HG03432 (cell line): Measurements from ENCODE around the gene LIMCH1.
"Not testable (repeated sequence)": the region's sequence is repeated elsewhere in the genome, so short reads cannot be mapped to it uniquely, and the experiment has no call there.

ENCODE experiments used
- ATAC-seq: cut with Tn5 transposase; IDR thresholded peaks from one replicate; pipeline ENCODE4 v1.9.1; 2021; ENCODE audit warnings: mild to moderate bottlenecking, moderate library complexity; ENCODE audit not compliant: unreplicated experiment

The LIMCH1 gene

DNA sequence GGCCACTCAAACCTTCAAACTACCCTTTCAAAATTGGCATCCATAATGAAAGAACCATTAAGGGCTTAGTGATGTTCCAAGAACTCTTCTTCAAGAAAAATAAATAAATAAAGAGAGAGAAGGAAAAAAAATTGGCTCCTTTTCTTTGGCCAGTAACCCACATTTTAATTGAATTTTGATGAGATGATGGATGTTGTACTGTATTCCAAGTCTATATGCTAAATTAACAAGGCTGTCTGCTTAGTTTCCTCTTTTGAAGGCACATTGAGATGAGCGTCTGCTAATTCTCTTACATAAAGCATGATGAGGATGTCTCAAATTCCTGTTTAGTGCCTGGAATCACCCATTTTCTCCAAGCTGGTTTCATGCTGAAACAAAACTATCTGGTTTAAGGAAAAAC is 177.2 kb downstream of the LIMCH1 start:
- ATAC-seq = no peak

DNA sequence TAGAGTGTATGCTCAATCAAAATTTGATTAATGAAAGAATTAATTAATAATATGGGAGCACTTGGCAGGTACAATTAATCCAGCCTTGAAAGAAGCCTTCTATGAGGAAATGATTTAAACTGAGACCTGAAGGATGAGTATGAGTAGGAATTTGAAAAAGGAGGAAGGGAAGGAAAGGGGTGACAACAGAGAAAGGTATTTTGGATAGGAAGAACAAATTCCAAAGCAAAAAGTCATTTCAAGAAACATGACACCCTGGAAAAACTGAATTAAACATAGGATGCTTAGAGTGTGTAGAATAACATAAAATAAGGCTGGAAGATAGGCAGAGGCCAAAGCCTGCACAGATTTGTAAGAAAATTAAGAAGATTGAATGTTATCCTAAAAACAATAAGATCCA is 180.9 kb downstream of the LIMCH1 start:
- ATAC-seq = no peak

DNA sequence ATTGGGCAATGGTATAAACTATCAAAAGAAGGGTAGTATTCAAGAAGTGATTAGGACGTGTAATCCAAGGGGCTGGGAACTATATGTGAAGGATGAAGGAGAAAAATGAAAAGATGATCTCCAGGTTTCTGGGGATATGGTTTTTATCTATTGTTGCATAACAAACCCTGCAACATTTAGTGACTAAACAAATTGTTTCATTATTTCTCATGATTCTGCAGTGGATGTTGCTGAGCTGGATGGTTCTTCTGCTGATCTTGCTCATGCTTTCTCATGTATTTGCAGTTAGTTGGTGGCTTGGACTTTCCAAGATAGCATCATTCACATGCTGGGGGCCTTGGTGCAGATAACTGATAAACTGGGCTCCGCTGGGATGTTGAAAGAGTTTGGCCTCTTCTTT is 181.5 kb downstream of the LIMCH1 start:
- no peak for ATAC-seq

DNA sequence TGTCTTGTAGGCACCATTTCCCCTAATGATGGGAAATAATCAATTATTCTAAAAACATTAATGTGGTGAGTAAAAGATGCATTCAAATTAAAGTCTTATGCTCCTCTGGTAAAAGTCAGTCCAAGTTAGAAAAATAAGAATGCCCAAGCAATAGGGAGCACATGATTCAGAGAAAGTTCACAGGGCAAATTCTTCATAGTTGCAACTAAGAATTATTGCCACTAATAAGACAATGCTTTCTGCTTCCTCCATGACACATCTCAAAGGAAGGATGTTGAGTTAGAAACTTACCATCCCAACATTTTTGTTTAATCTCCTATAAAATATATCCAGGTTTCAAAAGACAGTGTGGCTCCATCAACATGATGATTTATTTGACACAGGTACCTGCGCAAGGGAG is 184.2 kb downstream of the LIMCH1 start:
- ATAC-seq = no peak

DNA sequence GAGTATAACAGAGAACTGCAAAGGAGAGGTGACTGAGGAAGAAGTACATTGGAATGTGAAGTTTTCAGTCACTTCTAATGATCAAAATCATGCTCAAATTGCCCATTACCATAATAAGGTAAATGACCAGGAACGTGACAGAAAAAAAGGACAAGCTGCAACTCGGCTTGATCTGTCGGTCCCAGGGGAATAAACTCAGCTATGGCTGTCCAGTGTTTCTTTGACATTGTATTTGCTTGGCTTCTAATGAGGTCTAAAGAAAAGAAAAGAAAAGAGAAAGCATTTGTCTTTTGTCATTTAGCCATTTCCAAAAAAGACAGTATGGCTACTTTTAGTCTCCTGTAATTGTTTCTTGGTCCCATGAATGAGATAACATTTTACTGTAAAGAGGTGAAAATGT is 185.3 kb downstream of the LIMCH1 start:
- no peak for ATAC-seq

DNA sequence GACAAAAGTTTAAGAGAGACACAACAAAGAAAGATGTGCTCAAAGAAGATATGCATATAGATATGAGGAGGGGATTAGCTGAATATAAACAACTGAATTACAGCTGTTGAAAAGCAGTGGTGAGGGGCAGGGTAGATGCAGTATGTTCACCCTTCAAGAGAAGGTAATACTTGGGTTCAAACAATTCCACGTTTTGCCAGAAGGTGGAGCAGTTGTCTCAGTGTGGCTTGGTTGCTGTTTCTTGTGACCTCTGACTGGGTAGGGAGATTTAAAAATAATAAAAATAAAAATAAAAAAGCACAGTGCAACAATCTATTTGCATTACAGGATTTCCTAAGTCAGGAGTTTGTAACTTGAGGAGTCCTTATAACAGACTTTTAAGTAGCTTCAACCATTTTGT is 187.3 kb downstream of the LIMCH1 start:
- no peak for ATAC-seq

DNA sequence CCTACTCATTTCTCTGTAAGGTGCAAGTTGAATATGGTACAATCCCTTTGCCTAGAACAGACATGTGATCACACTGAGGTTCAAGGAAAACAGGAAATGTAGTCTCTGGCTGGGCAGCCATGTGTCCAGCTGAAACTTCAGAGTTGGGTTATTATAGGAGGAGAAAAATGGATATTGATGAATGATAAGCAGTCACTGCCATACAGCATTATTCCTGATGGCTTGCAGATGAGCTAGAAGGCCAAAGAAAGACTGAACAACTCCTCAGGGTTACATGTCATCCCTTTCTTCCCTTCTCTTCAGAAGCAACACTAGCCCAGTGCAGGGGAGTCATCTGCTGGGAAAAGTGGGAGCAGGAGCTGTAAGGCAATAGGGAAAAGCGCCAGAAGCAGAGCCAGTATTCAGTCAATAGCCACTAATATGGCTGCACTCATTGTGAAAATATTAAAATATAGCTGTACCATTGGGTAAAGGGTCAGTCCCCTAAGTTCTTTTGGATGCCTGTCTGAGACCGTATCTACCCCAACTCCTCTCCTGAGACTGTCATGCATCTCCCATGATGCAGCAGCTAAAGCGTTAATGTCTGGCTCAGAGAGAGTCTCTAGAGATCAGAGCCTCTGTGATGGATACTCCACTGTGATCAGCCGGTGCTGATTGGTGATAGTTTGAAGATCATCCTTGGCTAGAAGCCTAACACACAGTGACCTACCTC is 190.1 kb downstream of the LIMCH1 start:
- ATAC-seq = no peak

DNA sequence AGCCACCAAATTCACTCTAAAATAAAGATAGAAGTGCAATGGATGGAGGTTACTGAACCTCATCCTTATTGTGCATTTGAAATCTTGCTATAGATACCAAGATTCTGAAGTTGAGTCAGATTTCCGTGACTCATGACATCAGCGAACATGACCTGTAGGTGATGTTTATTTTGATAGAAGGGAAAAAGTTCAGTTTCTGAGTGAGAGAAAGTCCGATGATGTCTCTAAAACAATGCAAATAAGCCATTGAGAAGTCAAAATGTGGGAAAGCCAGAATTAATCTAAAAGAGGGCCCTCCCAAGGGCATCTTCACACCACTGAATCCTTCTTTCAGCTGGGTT is 190.6 kb downstream of the LIMCH1 start:
- ATAC-seq = no peak

DNA sequence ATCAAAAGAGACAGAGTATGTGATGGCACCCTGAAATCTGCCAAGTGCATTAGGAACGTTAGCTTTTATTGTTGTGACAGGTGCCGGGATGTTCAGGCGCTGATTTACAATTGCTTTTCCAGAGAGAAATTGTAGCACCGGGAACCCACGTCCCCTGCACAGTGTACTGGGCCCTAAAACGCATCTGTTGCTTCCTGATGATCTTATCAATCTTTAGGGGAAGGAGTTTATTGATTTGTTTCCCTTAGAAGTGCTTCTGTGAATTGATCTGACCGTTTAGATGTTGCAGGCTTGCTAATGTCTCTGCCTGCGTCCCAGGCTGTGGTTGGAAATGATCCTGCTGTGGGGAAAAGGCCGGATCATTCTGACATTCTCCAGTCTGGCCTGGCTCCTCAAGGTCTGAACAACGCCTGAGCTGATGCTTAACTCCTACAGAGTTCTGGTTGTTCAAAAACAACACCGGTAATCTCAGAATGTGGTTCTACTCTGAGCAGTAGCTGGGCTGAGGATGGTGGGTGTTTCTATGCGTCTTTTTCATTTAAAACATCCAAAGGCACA is 193.7 kb downstream of the LIMCH1 start:
- ATAC-seq = no peak

DNA sequence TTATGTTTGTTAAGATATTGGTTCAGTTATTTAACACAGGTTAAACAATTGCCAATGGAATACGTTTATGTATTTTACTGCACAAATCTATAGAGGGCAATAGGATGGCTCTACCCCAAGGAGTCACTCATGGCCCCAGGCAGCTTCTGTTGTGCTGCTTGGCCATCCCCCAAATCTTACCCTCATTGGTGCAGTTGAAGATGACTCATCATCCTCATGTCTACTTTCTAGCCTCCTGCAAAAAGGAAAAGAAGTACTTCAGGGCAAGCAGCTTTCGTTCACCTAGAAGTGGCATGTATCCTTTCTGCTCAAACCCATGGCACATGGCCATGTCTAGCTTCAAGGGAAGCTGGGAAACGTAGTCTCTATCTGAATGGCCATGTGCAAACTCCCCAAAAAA is 196.4 kb downstream of the LIMCH1 start:
- ATAC-seq = no peak

DNA sequence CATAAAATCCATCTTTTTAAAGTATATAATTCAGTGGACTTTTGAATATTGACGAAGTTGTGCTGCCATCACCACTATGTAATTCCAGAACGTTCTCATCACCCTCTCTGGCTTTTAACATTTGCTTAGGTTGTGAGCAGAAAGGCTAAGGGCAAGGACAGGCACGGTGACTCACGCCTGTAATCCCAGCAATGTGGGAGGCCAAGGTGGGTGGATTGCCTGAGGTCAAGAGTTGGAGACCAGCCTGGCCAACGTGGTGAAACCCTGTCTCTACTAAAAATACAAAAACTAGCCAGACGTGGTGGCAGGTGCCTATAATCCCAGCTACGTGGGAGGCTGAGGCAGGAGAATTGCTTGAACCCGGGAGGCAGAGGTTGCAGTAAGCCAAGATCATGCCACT is 199.5 kb downstream of the LIMCH1 start:
- not testable (repeated sequence) for ATAC-seq

DNA sequence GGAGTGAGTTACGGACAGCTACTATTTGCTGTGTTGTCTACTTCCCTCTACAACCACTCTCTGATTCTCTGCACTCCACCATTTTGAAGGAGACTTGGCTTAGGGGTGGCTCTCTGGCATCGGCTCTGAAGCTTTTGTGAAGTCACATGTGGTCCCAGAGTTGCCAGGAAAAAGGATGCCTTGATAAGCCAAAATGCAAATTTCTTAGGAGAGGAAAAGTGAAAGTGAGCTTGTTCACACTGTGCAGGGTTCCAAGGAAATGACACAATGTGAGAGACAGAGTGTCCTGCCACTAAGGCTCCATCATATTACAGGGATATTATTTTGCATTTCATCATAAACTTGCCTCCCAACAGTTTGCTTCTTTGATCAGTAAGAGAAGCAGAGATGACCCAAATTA is 203.4 kb downstream of the LIMCH1 start:
- no peak for ATAC-seq

DNA sequence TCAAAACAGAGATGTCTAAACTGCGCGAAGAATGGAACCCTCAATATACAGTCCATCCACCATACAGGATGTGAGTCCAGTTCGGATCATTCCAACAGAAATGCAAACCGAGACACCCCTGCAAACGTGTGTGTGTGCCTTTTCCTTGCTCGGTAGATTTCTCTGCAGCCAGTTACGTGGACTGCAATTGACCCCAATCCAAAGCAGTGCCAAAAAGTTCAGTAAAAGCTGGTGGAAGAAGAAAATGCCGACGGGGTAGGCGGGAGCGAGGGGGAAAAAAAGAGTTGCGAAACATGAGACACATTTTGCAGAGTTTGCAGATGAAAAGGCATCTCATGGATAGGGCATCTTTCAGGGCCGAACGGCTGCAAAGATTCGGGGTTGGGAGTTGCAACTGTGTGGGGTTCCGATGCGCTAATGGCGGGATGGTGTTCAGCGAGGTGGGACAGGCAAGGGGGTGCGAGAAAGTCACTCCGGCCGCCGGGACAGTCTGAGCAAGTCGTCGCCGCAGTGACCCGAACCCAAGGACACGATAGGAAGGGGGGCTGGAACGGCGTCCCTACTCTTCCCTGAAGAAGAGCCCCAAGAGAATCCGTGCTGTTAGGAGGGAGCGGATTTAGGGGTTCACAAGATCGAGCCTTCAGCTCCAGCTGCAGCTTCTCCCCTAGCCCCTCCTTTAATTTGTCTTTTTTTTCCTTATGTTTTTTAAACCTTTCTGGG is 206.8 kb downstream of the LIMCH1 start:
- ATAC-seq = no peak

DNA sequence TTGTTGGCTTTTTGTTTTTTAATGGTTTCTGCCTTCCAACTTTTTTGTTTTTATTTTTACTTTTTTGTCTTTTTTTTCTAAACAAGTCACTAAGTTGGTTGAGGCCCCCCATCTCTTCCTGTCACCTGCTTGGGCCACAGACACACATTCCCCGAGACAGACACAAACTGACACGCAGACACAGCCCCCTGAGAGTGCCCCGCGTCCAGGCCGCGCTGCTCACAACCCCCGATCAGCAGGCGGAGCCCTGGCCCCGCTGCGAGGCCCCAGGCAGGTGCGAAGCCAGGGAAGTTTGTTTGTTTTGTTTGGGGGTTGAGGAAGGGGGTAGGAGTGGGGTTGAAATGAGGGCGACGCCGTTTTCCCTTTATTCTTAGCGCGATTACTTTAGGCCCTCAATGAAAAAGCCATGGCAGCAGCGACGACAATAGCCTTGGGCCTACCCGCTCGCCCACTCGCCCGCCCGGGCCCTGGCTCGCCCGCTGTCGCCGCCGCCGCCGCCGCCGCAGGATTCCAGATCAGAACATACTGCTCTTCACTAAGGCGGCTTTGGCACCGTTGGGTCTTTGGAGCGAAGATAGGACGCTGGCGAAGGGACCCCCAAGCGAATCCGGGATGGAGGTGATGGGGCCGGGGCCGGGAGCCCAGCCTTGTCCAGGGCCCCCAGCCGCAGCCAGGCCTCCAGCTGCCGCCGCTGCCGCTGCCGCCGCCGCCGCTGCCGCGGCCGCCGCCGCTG is 207.5 kb downstream of the LIMCH1 start:
- ATAC-seq = no peak

DNA sequence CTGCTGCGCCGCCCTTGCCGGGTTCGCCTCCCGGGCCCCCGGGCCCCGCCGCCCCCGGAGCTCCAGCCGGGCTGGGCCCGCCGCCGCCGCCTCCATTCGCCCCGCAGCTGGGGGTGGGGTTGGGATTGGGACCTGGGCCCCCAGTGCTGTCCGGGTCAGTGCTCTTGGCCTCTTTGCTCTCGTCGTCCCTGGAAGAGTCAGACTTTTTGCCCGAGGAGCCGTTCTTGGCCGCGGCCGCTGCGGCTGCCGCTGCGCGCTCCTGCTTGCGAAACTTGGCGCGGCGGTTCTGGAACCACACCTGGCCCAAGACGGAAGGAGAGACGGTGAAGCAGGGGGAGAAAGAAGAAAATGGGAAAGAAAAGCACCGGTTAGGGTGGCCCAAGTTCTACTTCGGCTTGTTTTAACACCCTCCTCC is 208.1 kb downstream of the LIMCH1 start:
- no peak for ATAC-seq

DNA sequence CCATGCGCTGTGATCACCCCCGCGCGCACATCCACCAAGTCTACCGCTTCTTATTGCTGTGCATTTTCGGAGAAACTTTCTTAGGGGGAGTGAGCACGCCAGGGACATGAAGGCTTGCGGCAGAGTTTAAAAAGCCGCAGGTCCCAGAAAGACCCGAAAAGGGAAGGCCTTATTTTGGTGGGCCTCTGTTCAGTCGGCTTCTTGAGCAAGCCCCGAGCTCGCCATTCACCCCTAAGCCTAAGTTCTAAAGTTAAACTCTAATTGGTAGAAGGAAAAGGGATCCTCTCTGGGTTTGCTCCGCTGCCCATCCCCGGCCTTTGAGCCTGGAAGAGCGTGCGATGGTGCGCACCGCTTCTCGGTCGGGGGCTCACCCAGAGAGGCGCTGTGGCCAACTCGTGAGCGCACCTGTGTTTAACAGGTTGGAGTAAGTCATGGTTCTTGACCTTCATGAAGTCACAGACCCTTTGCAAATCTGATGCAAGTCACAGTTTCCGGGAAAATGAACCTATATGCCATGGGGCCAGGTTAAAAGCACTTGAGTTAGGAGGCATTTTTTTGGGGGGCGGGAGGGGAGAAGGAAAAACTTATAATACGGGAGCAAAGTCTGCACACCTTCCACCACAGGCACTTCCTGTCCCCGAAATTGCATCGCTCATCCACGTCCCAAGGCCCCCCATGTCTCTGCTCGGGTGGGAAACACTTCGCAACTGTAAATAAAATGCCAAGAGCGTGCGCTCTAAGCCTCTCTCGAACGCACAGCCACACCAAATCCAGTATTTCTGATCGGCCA is 208.7 kb downstream of the LIMCH1 start:
- ATAC-seq = no peak

DNA sequence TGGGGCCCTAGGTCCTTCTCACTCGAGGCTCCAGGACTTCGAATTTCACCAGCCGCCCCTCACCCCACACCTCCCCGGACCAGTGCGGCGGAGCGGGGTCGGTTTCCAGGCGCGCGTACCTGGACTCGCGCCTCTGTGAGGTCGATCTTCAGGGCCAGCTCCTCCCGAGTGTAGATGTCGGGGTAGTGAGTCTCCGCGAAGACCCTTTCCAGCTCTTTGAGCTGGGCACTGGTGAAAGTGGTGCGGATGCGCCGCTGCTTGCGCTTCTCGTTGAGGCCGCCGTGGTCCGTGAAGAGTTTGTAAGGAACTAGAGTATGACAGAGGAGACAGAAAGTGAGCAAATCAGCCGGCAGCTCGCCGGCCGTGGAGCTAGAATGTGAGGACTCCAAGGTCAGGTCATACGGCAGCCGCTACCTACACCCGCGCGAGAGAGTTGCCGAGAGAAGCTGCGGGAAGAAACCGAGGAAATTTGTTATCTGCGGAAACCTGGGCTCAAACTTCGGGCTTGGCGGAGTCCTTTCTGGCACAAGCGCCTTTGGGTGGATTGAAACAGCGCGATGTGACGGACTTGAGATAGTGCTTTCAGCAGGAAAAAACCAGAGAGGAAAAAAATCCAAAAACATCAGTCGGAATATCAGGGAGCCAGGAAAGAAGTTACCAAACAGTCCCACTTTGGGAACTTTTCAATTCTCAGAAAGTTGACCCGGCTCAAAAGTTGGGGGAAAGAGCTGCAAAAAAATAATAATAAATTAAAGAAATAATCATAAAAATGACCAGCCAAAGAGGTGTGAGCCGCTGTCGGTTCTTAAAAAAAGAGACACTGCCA is 209.5 kb downstream of the LIMCH1 start:
- no peak for ATAC-seq

DNA sequence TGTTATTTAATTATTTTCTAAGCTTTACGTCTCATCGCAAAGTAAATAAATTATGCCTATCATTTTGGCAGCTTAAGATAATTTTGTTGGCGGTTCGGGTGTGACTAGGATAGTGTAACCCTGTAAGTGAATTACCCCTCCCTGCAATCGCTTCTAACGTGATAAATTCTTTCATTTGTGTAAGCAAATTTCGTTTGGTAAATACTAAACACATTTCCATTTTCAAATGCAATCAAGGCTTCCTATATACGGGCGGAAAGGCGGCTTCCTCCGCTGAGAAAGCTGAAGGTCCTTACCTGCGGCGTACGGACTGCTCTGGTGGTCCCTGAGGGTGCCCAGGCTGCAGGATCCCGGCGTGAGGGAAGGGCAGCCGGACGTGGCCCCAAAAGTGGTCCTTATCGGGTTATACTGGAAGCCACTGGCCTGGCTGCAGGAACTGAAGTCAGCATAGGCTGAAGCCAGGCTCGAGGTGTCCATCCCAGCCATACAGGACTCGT is 210.2 kb downstream of the LIMCH1 start:
- no peak for ATAC-seq

DNA sequence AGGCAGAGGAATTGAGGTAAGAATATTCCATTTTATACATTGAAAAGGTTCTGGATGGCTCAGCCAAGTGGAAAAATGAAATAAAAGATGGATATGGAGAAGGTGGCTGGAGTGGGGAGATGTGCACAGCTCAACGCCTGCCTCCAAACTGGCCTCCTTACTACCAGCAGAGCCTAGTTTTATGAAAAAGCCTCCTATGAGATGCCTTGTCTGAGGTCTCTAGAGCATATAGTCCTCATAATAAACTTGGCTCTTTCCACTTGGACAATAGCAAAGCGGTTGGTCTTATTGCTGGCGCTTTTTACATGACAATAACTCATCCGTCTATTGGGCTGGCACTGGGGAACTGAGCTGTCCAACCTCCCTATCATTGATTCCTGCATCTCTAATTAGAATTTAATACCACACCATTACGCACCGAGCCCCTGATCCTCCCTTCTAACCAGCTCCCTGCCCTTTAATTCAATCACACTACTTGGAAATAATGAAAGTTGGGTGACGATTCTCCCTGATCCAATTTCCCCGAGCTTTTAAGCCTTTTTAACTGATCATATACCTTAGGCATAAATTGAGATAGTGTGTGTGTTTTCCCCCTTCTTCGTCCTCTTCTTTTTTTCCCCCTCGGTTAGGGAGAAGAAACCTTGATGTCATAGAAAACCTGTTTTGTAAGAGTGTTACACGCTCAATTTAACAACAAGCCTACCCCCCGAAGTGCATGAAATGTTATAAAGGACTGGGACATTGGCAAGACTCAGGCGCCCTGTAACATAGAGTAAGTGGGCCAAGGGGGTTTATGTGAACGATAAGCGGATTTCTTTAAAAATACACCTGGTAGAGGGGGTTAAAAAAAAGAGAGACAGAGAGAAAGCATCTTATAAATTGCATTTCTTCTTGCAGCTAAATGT is 210.9 kb downstream of the LIMCH1 start, which contains the start of gene PHOX2B:
TSS of gene PHOX2B (minus strand) at position 155 of the 905 bp plus-strand sequence. CDS start at position 40, 115 bp downstream.
- ATAC-seq = no peak
